ENCODE results near the gene TRAF3.

DNA sequence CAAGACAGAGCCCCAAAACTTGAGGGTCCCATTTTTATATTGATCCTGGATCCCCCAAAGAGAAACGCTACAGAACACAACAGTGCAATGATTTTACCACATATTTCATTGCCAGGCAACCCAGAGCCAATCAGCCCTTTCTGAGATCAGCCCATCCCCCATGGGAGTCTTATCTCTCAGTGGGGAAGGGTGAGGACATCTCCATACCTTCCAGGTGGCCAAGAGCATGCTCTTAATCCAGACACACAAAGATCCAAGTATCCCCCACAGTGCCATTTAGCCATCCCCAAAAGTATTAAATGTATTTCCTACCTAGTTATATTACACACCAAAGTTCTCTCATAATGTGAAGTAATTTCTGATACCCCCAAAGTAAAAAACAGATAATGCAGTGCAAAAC lies 82.7 kb downstream of the TRAF3 start:
- no peak for TF ChIP-seq POLR2A (IDR thresholded peaks at IDR 0.05)
- TF ChIP-seq, protein P1, sequence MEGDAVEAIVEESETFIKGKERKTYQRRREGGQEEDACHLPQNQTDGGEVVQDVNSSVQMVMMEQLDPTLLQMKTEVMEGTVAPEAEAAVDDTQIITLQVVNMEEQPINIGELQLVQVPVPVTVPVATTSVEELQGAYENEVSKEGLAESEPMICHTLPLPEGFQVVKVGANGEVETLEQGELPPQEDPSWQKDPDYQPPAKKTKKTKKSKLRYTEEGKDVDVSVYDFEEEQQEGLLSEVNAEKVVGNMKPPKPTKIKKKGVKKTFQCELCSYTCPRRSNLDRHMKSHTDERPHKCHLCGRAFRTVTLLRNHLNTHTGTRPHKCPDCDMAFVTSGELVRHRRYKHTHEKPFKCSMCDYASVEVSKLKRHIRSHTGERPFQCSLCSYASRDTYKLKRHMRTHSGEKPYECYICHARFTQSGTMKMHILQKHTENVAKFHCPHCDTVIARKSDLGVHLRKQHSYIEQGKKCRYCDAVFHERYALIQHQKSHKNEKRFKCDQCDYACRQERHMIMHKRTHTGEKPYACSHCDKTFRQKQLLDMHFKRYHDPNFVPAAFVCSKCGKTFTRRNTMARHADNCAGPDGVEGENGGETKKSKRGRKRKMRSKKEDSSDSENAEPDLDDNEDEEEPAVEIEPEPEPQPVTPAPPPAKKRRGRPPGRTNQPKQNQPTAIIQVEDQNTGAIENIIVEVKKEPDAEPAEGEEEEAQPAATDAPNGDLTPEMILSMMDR (IDR thresholded peaks at IDR 0.05 in 4 of 5, conservative IDR thresholded peaks at IDR 0.05 in 1 of 5), result no peak
